ENCODE data around the gene CNNM4. TPM values are rescaled to one million over a fixed set of nuclear protein-coding genes. Genes with fewer than 3 reads are reported as not detected.
"Not testable (repeated sequence)": the region's sequence is repeated elsewhere in the genome, so short reads cannot be mapped to it uniquely, and the experiment has no call there.

CNNM4 gene
- total RNA-seq, 1 experiment from 2014 or later, result 1.7 TPM

DNA sequence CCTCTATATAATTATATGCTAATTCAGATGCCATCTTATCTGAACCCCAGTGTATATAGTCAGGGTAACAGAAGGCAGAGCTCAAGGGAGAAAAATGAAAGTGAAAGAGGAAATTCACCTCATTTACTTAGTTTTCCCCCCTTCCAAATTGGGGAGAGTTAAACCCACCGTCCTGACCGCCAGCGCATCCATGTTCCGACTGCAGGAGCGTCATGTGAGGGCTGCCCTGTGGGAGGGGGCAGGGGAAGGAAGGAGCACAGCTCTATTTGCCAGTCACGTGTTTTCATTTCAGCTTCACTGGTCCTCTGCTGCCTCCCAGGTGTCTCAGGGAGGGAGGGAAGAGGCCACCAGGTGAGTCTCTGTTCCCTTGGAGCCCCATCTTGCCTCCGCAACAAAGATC, 13.2 kb downstream of the CNNM4 start:
- DNase-seq (ENCODE audit: low read depth, low spot score), result no peak
- in situ Hi-C loops (cut with HindIII; ENCODE audit: low pct_unique_long_range_greater_than_20kb, low sequenced_read_pairs), result no loop called here

DNA sequence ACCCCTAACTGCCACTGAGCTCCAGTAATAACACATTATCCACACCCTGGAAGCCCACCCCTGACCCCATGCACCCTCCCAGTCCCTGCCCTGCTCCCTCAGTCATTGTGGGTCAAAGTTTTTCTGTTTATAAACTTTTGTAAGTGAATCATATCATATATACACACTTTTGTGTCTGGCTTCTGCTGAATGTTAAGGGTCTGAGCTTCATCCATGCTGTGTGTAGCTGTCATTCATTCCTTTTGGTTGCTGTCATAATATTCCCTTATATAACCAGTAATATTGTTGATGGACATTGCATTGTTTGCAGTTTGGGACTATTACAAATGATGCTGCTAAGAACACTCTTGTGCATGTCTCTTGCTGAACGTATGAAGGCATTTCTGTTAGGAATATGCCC, 14.5 kb downstream of the CNNM4 start:
- no peak for DNase-seq (ENCODE audit: low read depth, low spot score)
- in situ Hi-C loops (cut with HindIII; ENCODE audit: low pct_unique_long_range_greater_than_20kb, low sequenced_read_pairs), result no loop called here

DNA sequence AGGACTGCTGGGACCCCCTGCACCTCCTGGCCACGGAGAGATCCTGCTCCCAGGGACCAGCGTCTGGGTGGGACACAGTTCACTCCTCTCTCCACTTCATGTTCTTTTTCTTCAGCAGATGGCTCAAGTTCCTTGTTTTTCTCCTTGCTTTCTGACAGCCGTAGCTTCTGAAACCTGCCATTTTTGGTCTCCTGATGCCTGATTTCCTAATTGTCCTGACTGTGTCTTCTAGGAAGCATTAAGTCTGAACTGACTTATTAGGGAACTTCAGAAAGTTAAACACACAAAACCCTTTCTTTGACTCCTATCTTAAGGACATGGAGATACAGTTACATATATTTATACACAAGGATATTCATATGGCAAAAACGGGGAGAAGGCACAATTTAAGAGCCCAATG, 22.7 kb downstream of the CNNM4 start:
- no peak for DNase-seq (ENCODE audit: low read depth, low spot score)
- in situ Hi-C loops (cut with HindIII; ENCODE audit: low pct_unique_long_range_greater_than_20kb, low sequenced_read_pairs), result no loop called here

DNA sequence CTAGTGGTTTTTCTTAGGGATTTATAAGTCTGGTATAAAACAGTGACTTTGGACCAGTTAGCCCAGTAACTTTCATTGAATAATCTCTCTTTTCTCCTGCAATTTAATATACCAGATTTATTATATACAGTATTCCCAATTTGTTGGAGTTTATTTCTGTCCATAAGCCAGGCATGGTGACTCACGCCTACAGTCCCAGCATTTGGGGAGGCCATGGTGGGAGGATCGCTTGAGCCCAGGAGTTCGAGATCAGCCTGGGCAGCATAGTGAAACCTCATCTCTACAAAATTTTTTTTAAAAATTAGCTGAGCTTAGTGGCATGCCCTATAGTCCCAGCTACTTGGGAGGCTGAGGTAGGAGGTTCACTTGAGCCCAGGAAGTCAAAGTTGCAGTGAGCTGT, 26.7 kb downstream of the CNNM4 start:
- in situ Hi-C loops (cut with HindIII; ENCODE audit: low pct_unique_long_range_greater_than_20kb, low sequenced_read_pairs), result no loop called here
- DNase-seq (ENCODE audit: low read depth, low spot score), result no peak

DNA sequence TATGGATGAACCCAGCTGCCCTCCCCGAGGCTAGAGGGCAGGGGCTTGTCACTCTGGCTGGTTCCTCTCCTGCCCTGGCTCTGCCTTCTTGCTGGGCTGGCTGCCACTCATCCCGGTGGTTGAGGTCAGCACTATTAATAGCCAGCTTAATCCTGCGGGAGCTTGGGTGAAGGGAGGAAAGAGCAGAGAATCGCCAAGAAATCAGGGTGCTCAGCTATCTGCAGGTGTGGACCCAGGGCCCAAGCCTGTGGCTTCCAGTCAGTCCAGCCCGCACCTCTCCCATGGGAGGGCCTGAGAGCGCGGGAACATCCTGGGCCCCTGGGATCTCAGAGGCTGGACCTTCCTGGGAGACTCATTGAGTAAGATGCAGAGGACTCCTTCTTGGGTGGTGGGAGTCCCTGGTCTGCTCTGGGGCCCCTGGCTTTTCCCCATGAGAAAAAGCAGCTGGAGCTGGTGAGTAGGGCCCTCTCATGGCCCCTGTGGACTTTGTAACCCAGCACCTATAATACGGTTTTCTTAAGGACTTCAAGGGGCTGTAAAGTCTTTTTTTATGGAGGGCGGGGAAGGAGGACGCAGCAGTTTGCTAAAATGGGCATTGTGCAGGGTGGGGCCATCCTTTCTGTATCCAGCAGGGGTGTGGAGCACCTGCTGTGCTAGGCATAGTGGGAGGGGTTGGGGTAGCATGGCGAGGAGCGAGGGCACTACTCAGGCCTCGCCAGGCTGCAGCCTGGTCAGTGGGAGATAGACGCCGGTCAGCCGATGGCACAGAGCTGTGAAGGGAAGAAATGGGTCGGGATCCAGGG, 27.9 kb downstream of the CNNM4 start:
- DNase-seq (ENCODE audit: low read depth, low spot score), result no peak
- in situ Hi-C loops (cut with HindIII; ENCODE audit: low pct_unique_long_range_greater_than_20kb, low sequenced_read_pairs), result no loop called here

DNA sequence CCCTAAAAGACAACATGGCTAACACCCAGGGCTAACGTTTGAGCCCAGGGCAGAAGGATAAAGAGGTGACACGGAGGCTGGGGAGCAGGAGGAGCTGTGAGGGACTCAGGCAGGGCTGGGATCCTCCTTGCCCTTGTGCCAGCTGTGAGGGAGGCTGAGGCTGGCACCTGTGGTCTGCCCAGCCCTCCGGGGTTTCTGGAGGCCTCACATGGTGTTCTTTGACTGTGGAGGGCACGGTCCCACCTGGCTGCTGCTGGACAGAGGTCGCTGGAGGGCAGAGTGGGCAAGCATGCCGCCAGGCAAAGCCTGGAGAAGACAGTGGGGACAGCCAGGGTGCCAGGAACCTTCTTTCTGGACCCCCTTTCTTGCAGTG, 28.5 kb downstream of the CNNM4 start:
- in situ Hi-C loops (cut with HindIII; ENCODE audit: low pct_unique_long_range_greater_than_20kb, low sequenced_read_pairs), result no loop called here
- no peak for DNase-seq (ENCODE audit: low read depth, low spot score)

DNA sequence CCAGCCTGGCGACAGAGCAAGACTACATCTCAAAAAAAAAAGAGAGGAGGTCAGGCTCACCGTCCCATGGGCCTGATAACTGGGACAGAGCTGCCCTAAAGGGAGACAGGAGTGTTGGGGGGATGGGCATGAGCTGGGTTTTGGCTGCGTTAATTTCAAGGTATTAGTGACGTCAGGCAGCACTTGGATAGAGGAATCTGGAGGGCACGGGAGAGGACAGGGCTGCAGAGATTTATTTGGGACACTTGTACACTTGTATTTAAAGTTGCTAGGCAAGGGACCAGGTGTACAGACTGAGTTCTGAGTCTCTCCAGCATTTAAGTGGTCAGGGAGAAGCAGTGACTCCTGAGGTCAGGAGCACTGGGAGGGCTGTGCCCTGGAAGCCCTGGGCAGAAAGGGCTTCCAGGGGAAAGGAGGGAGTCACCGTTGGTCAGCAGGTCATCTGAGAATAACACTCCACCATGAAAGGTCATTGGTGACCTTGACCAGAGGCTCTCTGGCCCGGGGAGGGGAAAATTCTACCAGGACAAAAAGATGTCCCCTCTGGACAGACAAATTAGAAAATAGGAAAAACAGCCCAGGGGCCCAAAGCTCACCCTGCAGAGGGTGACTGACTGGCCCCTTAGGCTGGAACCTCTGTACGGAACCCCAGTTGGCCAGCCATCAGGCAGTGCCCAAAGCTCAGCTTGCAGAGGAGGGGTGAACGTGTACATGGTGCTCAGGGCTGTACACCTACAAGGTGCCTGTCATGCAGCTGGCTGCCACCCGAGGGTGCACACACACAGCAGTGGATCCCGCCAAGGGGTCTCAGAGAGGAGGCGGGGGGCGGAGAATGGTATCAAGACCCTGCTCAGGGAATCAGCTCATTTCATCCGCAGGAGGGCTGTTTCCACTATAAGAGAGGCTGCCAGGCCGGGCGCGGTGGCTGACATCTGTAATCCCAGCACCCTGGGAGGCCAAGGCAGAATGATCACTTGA, 32.4 kb downstream of the CNNM4 start:
- in situ Hi-C loops (cut with HindIII; ENCODE audit: low pct_unique_long_range_greater_than_20kb, low sequenced_read_pairs), result no loop called here
- no peak for DNase-seq (ENCODE audit: low read depth, low spot score)

DNA sequence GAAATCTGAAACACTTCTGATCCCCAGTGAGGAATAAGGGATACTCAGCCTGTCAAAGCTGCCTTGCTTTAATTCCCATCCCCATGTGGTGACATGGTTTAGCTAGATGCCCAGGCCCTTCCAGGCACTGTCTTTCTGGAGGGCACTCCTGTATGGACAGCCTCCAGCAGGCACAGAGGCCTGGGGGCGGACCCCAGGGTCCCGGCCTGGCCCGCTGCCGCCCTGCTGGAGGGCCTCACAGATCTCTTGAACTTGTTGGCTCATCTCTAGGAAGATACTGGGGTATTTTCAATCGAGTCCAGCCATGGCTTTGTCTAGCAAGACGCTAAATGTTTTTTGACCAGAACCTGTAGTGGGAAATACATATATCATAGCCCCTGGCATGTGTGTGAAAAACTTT, 34.4 kb downstream of the CNNM4 start:
- in situ Hi-C loops (cut with HindIII; ENCODE audit: low pct_unique_long_range_greater_than_20kb, low sequenced_read_pairs), result no loop called here

DNA sequence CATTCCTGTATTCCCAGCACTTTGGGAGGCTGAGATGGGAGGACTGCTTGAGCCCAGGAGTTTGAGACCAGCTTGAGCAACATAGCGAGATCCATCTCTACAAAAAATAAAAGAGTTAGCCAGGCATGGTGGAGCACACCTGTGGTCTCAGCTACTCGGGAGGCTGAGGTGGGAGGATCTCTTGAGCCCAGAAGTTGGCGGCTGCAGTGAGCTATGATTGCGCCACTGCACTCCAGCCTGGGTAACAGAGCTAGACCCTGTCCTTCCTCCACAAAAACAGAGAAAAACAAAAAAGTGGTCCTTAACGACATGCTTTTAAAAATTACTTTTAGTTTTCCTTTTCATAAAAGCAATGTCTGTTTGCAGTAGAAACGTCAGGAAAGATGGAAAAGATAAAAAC, 35.8 kb downstream of the CNNM4 start:
- in situ Hi-C loops (cut with HindIII; ENCODE audit: low pct_unique_long_range_greater_than_20kb, low sequenced_read_pairs); DNase-seq (ENCODE audit: low read depth, low spot score): not testable (repeated sequence)

More for the DNA sequence above, 34.4 kb downstream of the CNNM4 start:
- DNase-seq (ENCODE audit: low read depth, low spot score), result no peak

DNA sequence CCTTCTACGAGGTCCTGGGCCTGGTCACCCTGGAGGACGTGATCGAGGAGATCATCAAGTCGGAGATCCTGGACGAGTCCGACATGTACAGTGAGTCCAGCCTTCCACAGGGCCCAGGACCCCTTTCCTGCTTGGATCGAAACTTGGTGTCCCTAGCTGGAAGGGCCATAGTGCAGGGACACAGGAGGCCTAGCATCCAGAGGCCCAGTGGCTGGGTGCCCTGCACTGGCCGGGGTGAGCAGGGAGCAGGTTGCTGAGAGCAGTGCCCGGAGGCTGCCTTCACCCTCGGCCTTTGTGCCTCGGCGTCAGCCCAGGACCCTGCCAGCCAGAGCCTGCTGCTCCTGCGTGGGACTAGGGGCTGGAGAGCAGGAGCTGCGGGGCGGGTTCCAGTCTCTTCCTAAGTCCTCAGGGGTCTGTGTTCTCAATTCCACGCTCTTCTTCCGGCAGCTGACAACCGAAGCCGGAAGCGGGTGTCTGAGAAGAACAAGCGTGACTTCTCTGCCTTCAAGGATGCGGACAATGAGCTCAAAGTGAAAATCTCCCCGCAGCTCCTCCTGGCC, 36.4 kb downstream of the CNNM4 start:
- in situ Hi-C loops (cut with HindIII; ENCODE audit: low pct_unique_long_range_greater_than_20kb, low sequenced_read_pairs), result no loop called here
- DNase-seq (ENCODE audit: low read depth, low spot score), result no peak

DNA sequence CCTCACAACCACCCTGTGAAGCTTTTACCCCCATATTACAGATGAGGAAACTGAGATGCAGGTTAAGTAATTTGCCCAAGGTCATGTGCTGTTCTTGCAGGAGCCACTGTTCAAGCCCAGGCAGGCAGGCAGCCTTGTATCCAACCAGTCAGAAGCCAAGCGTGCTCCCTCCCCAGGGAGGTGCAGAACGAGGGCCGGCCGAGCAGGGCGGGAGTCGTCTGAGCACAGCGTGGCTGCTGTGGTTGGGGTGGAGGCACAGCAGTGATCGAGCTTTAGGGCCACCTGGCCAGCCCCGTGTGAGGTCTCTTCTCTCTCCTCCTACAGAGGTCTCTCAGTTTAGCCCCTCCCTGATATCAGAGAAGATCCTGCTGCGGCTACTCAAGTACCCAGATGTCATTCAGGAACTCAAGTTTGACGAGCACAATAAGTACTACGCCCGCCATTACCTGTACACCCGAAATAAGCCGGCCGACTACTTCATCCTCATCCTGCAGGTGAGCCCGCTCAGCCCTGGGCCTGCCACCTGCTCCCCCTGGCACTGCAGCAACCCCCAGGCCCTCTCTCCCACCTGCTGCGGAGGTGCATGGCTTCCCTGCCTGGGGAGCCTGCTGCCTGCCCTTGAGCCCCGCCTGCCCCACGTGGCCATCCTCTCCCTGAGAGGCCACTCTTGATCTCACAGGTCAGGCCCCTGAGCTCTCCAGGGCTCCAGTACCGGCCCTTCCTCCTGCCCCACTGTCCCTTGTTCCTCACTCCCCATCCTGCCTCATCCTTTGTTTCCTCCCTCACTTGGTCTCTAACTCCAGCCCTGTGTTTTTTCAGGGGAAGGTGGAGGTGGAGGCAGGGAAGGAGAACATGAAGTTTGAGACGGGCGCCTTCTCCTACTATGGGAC, 38.3 kb downstream of the CNNM4 start:
- in situ Hi-C loops (cut with HindIII; ENCODE audit: low pct_unique_long_range_greater_than_20kb, low sequenced_read_pairs), result no loop called here
- no peak for DNase-seq (ENCODE audit: low read depth, low spot score)

DNA sequence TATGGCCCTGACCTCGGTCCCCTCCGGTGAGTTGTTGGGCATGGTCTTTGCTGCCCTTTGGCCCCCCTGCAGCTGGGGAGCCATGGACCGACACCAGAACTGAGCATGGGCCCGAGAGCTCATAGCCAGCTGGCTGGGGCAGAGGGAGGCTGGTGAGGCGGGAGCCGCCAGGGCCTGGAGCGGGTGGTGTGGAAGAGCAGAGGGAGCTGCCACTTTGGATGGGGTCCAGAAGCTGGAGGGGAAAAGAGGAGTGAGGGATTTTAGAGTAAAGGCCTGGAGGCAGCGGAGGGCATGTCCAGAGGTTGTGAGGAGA, 38.9 kb downstream of the CNNM4 start:
- DNase-seq (ENCODE audit: low read depth, low spot score), result no peak
- in situ Hi-C loops (cut with HindIII; ENCODE audit: low pct_unique_long_range_greater_than_20kb, low sequenced_read_pairs), result no loop called here

DNA sequence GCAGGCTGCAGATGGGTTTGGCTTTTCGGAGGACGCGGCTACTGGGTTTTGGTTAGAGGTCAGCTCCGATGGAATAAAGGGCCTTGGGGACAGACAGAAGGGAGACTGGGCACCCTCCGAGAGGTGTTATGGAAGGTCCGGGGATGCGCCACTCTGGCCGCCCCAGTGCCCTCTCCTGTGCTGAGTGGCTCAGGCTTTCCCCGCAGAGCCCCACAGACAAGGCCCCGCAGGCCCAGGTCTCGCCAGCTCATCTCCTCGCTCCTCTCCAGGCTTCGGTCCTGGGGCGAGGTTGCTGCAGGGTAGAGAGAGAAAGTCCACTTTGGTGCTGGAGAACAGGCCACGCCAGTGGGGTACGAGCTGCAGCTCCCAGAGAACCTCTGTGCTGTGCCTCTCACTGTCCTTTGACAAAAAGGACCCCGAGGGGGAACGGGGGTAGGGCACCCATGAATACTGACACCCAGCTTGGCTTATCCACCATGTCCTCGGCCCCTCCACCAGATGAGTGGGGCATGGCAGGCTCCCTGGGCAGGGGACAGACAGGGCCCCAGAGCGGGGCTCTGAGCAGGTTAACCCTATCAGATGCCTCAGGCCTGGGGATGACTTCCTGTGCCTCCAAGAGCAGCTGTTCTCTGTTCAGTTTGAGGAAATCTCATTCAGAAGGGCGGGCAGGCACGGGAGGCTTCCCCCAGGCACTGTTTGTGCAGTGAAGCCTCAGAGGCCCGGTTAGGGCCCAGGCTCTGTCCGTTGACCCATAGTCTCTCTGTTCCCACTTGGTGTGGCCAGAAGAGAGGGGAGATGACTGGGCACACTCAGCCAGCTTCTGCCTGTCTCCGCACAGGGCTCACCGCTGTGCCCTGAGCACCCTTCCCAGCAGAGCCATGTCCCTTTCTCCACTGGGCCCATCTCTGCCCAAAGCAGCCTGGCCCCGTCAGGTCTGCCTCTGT, 39.6 kb downstream of the CNNM4 start:
- in situ Hi-C loops (cut with HindIII; ENCODE audit: low pct_unique_long_range_greater_than_20kb, low sequenced_read_pairs), result no loop called here
- DNase-seq (ENCODE audit: low read depth, low spot score), result no peak

DNA sequence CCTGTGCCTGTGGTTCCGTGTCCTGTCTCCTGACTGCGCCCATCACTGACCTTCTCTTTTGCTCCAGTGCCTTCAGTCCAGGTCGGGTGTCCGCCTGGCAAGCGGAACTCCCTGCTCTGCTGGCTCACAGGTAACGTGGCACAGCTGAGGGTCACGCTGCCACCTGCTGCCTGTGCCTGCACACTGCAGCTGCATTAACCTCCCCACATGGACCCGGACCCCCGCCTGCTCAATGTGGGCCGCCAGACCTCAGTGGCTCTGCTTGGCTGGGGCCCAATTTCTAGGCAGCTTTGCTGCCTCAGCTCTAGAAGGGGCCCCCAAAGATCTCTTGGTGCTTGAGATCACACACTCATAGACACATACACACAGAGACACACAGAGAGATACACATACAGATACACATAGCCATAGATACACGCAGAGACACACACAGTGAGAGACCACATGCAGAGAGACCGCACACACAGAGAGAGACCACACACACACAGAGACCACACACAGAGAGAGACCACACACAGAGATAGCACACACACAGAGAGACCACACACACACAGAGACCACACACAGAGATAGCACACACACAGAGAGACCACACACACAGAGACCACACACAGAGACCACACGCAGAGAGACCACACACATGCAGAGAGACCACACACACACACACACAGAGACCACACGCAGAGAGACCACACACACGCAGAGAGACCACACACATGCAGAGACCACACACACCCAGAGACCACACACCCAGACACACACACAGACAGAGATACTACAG, 40.5 kb downstream of the CNNM4 start:
- in situ Hi-C loops (cut with HindIII; ENCODE audit: low pct_unique_long_range_greater_than_20kb, low sequenced_read_pairs), result no loop called here
- peak; percentile 58 for DNase-seq (ENCODE audit: low read depth, low spot score)

DNA sequence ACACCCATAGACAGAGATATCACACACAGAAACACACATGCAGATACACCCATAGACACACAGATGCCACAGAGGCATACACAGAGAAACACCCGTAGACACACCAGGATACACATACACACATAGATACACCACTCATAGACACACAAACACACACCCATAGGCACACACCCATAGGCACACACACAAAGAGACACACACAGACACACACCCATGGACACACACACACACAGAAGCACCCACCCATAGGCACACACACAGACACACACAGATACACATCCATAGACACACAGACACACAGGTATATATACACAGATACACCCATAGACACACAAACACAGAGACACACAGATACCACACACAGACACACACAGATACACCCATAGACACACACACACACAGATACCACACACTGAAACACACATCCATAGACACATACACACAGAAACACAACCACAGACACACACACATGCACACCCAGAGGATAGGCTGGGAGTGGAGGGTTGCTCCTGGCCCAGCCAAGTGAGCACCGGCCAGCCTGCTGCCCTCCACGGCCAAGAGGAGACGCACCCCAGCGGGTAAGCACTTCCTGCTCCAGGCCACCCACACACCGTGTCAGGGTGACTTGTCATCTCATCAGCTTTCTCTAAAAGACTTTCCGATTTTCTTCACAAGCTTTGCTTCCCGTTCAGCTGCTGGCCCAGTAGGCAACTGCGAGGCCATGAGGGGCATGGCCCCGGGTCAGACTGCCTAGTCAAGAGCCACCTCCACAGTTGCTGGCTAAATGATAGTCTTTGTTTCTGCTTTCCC, 41.3 kb downstream of the CNNM4 start:
- no peak for DNase-seq (ENCODE audit: low read depth, low spot score)
- in situ Hi-C loops (cut with HindIII; ENCODE audit: low pct_unique_long_range_greater_than_20kb, low sequenced_read_pairs), result no loop called here

All from SK-MEL-5 (cell line).